ENCODE measurements around the gene DMBT1. TPM values are rescaled to one million over a fixed set of nuclear protein-coding genes. Genes with fewer than 3 reads are reported as not detected.

DMBT1 gene
- total RNA-seq, 1 experiment from 2014 or later: 0.62 TPM

DNA sequence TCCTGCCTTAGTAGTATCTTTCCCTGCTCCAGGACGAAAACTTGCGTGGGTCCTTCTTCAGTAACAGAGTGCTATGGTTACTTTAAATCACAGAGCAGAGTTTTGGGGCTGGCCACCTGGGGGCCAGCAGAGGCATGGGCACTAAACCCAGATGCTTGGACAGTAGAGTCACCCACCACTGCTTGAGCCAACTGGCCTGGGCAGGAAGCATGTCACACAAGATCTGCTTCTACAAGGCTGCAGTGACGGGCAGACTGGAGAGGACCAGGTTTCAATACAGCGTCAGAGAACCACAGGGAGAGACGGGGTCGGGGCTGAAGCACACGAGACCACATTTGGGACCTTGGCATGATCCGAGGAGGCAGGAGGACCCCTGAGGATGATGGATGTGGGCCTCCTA, 14.3 kb upstream of the DMBT1 start:
- no peaks in the 10 kb centered on the region for H3K36me3 ChIP-seq (ENCODE audit: low read depth, low read length)
- H3K9me2 ChIP-seq (replicated peaks; ENCODE audit: low read length): no peaks in the 10 kb centered on the region
- ATAC-seq: no peak

DNA sequence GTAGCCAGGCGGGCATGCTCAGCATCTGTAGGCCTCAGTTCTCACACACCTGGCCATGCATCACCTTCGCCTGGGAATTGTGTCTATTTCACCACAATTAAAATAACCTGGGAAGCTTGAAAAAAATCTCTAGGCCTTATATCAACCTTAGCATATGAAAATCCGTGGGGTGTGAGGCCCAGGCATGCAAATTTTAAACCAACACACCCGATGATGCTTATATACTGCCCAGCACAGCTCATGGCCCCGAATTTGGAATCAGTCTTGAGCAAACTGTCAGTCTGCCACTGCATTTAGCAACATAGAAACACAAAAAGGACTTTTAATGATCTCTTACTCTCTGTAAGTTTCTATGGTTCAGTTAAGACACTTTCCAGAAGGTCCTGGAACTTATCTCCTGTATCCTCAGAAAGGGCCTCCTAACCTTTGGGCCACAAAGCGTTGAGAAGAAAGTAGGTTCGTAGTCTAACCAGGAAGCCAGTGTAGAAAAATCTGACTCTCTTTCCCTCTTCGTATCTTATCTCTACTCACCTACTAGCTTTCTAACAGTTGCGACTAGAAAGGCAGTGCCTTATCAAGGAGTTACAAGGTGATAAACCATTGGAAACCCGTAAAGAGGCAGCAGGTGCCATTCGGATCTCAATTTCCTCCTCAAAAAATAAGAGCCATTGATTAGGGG, 12.0 kb upstream of the DMBT1 start:
- H3K9ac ChIP-seq (ENCODE audit: low read length): no peak overlapping the region
- no peaks in the 10 kb centered on the region for H3K27me3 ChIP-seq (ENCODE audit: low read length)
- H2AFZ ChIP-seq (ENCODE audit: low read length): no peak overlapping the region
- no peaks in the 10 kb centered on the region for H3F3A ChIP-seq (ENCODE audit: low read length, unreplicated experiment)
- DNase-seq (no peak), ATAC-seq (no peak)
- no peaks in the 10 kb centered on the region for H4K20me1 ChIP-seq (ENCODE audit: low read length)
- H3K79me2 ChIP-seq (ENCODE audit: low read length): no peaks in the 10 kb centered on the region
- H3K36me3 ChIP-seq (ENCODE audit: low read depth, low read length): no peaks in the 10 kb centered on the region
- TF ChIP-seq, protein P1, sequence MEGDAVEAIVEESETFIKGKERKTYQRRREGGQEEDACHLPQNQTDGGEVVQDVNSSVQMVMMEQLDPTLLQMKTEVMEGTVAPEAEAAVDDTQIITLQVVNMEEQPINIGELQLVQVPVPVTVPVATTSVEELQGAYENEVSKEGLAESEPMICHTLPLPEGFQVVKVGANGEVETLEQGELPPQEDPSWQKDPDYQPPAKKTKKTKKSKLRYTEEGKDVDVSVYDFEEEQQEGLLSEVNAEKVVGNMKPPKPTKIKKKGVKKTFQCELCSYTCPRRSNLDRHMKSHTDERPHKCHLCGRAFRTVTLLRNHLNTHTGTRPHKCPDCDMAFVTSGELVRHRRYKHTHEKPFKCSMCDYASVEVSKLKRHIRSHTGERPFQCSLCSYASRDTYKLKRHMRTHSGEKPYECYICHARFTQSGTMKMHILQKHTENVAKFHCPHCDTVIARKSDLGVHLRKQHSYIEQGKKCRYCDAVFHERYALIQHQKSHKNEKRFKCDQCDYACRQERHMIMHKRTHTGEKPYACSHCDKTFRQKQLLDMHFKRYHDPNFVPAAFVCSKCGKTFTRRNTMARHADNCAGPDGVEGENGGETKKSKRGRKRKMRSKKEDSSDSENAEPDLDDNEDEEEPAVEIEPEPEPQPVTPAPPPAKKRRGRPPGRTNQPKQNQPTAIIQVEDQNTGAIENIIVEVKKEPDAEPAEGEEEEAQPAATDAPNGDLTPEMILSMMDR (conservative IDR thresholded peaks at IDR 0.05; ENCODE audit: low read depth, low read length): no peak
- no peaks in the 10 kb centered on the region for H3K9me2 ChIP-seq (replicated peaks; ENCODE audit: low read length)
- CTCF ChIA-PET: no interaction called here
- no peak overlapping the region for H3K27ac ChIP-seq (ENCODE audit: low read length)
- intact Hi-C loops (cut with micrococcal nuclease): no loop called here
- H3K4me3 ChIP-seq (ENCODE audit: low read length): no peak overlapping the region
- no peaks in the 10 kb centered on the region for H3K9me3 ChIP-seq (ENCODE audit: low read length)
- H3K4me1 ChIP-seq (ENCODE audit: insufficient read depth, low read length): peaks cover 7% of the 10 kb centered on the region
- H3K4me2 ChIP-seq (ENCODE audit: low read length): no peak overlapping the region
- POLR2A ChIA-PET (ENCODE audit: unreplicated experiment): no interaction called here
- BruUV-seq (replicated peaks): no TSS peak

More for the DNA sequence above, 14.3 kb upstream of the DMBT1 start:
- BruUV-seq (replicated peaks): no TSS peak
- no peak overlapping the region for H3K4me3 ChIP-seq (ENCODE audit: low read length)
- H3K27ac ChIP-seq (ENCODE audit: low read length): no peak overlapping the region
- no peak for DNase-seq
- H4K20me1 ChIP-seq (ENCODE audit: low read length): no peaks in the 10 kb centered on the region
- ChIA-PET CTCF (interaction anchor here (0.6 kb wide), 1 partner anchor 361 kb away, joined by 8 read pairs; no protein-coding TSS in a partner anchor), POLR2A (ENCODE audit: unreplicated experiment) (no interaction called here)
- no peak overlapping the region for H2AFZ ChIP-seq (ENCODE audit: low read length)
- intact Hi-C loops (cut with micrococcal nuclease): no loop called here
- H3K79me2 ChIP-seq (ENCODE audit: low read length): no peaks in the 10 kb centered on the region
- H3K9ac ChIP-seq (ENCODE audit: low read length): no peak overlapping the region
- H3K9me3 ChIP-seq (ENCODE audit: low read length): no peaks in the 10 kb centered on the region
- no peak overlapping the region for H3K4me2 ChIP-seq (ENCODE audit: low read length)
- H3F3A ChIP-seq (ENCODE audit: low read length, unreplicated experiment): no peaks in the 10 kb centered on the region
- H3K27me3 ChIP-seq (ENCODE audit: low read length): no peaks in the 10 kb centered on the region
- H3K4me1 ChIP-seq (ENCODE audit: insufficient read depth, low read length): peaks cover 15% of the 10 kb centered on the region
- TF ChIP-seq, protein P1 (conservative IDR thresholded peaks at IDR 0.05; ENCODE audit: low read depth, low read length): no peak
- TF ChIP-seq EZH2 (IDR thresholded peaks at IDR 0.05; ENCODE audit: low read length, unreplicated experiment) (no peak), EZH2phosphoT487 (IDR thresholded peaks at IDR 0.05; ENCODE audit: borderline replicate concordance, low read length) (no peak)

DNA sequence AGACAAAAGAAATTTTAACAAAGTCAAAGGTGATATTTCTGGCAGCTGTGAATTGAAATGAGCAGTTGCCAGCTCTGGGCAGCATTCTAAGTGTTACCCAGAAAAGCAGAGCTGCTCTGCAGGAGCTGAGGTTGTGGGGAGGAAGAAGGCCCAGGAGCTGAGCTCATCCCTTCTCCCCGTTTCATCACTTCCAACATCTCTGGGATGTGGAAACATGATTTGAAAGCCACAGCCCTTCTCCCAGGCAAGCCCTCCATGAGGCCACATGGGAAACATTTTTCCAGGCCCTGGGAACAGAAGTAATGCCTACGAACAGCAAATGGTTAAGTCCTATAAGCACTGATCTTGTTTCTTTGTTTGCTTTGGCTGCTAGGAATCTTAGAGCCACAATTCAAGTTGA, 10.9 kb upstream of the DMBT1 start:
- H3K36me3 ChIP-seq (ENCODE audit: low read depth, low read length): no peaks in the 10 kb centered on the region
- no peaks in the 10 kb centered on the region for H3K9me2 ChIP-seq (replicated peaks; ENCODE audit: low read length)
- ATAC-seq (no peak), DNase-seq (no peak)
- ChIA-PET POLR2A (ENCODE audit: unreplicated experiment) (no interaction called here), CTCF (no interaction called here)
- intact Hi-C loops (cut with micrococcal nuclease): no loop called here
- no peak overlapping the region for H3K27ac ChIP-seq (ENCODE audit: low read length)
- no peak overlapping the region for H2AFZ ChIP-seq (ENCODE audit: low read length)
- TF ChIP-seq, protein P1 (conservative IDR thresholded peaks at IDR 0.05; ENCODE audit: low read depth, low read length): no peak
- TF ChIP-seq EZH2 (IDR thresholded peaks at IDR 0.05; ENCODE audit: low read length, unreplicated experiment) (no peak), EZH2phosphoT487 (IDR thresholded peaks at IDR 0.05; ENCODE audit: borderline replicate concordance, low read length) (no peak)
- H3K4me1 ChIP-seq (ENCODE audit: insufficient read depth, low read length): no peaks in the 10 kb centered on the region
- no TSS peak for BruUV-seq (replicated peaks)
- H4K20me1 ChIP-seq (ENCODE audit: low read length): no peaks in the 10 kb centered on the region
- no peak overlapping the region for H3K4me3 ChIP-seq (ENCODE audit: low read length)
- no peaks in the 10 kb centered on the region for H3F3A ChIP-seq (ENCODE audit: low read length, unreplicated experiment)
- H3K27me3 ChIP-seq (ENCODE audit: low read length): no peaks in the 10 kb centered on the region
- no peak overlapping the region for H3K4me2 ChIP-seq (ENCODE audit: low read length)
- no peaks in the 10 kb centered on the region for H3K79me2 ChIP-seq (ENCODE audit: low read length)
- H3K9me3 ChIP-seq (ENCODE audit: low read length): no peaks in the 10 kb centered on the region
- no peak overlapping the region for H3K9ac ChIP-seq (ENCODE audit: low read length)

Data from PC-3 (cell line).